B cell (primary cell): ENCODE results near the gene ACAP3.

ENCODE experiments used
- CTCF ChIP-seq: fragments of 200-600 bp; IDR thresholded peaks from one replicate; pipeline ENCODE4 v1.8.0; 2022; ENCODE audit warnings: antibody characterized with exemption, mild to moderate bottlenecking
- EZH2 ChIP-seq: IDR thresholded peaks from 2 replicates; pipeline ENCODE4 v1.6.1; 2012; ENCODE audit warnings: borderline replicate concordance, low read depth, mild to moderate bottlenecking, moderate library complexity, low read length; ENCODE audit not compliant: insufficient read depth, poor library complexity, severe bottlenecking

DNA sequence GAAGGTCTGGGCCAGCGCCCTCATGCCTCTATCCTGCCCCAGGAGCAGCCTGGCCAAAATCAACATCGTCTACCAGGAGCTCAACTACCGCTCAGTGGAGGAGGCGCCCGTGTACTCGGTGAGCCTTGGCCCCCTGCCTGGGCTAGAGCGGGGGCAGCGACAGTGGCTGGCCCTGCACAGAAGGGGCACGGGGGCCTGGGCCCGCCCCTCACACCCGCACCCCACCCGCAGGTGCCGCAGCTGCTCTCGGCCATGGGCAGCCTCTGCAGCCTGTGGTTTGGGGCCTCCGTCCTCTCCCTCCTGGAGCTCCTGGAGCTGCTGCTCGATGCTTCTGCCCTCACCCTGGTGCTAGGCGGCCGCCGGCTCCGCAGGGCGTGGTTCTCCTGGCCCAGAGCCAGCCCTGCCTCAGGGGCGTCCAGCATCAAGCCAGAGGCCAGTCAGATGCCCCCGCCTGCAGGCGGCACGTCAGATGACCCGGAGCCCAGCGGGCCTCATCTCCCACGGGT is 16.7 kb downstream of the ACAP3 start:
- no peak for TF ChIP-seq CTCF
- no peak for TF ChIP-seq EZH2
